KMS-11 (cell line): ENCODE results near the gene LARP4B.

Experiments used
- H2AFZ ChIP-seq: fragments of 200-600 bp; sonication (generic); 2 replicates; pipeline ENCODE4 v1.6.1; 2016; ENCODE audit warnings: antibody characterized with exemption, mixed run types, low read depth
- H3K27ac ChIP-seq: fragments of 200-600 bp; sonication (generic); 2 replicates; pipeline ENCODE4 v1.6.1; 2016; ENCODE audit warnings: mild to moderate bottlenecking, mixed run types
- H3K27me3 ChIP-seq: fragments of 200-600 bp; sonication (generic); 2 replicates; pipeline ENCODE4 v1.6.1; 2017; ENCODE audit warnings: mild to moderate bottlenecking, low read depth, mixed run types, moderate library complexity; ENCODE audit not compliant: insufficient read depth
- H3K36me3 ChIP-seq: fragments of 200-600 bp; sonication (generic); 2 replicates; pipeline ENCODE4 v1.6.1; 2017; ENCODE audit warnings: mild to moderate bottlenecking, mixed run types; ENCODE audit not compliant: insufficient read depth
- H3K4me1 ChIP-seq: fragments of 200-600 bp; sonication (generic); 2 replicates; pipeline ENCODE4 v1.6.1; 2016; ENCODE audit warnings: mild to moderate bottlenecking, low read depth, mixed run types; ENCODE audit not compliant: poor library complexity, severe bottlenecking
- H3K4me2 ChIP-seq: fragments of 200-600 bp; sonication (generic); 2 replicates; pipeline ENCODE4 v1.7.0; 2016; ENCODE audit warnings: mild to moderate bottlenecking, mixed run types
- H3K4me3 ChIP-seq: fragments of 200-600 bp; sonication (generic); IDR thresholded peaks from 2 replicates; pipeline ENCODE4 v1.6.1; 2017; ENCODE audit warnings: low read depth, low read length, mixed read lengths; ENCODE audit not compliant: insufficient read depth
- H3K79me2 ChIP-seq: fragments of 200-600 bp; sonication (generic); 2 replicates; pipeline ENCODE4 v1.6.1; 2016; ENCODE audit warnings: low read depth, mixed run types; ENCODE audit not compliant: insufficient read depth
- H3K9ac ChIP-seq: fragments of 200-600 bp; sonication (generic); 2 replicates; pipeline ENCODE4 v1.6.1; 2016; ENCODE audit warnings: mild to moderate bottlenecking, mixed run types
- H4K20me1 ChIP-seq: fragments of 200-600 bp; sonication (generic); 2 replicates; pipeline ENCODE4 v1.6.1; 2016; ENCODE audit warnings: mild to moderate bottlenecking, mixed run types; ENCODE audit not compliant: insufficient read depth
- CTCF ChIP-seq: fragments of 200-600 bp; sonication (generic); conservative IDR thresholded peaks from 2 replicates; pipeline ENCODE4 v1.6.1; 2017; ENCODE audit warnings: low read depth, mild to moderate bottlenecking, antibody characterized with exemption, low read length, moderate library complexity, mixed read lengths

Gene LARP4B

DNA sequence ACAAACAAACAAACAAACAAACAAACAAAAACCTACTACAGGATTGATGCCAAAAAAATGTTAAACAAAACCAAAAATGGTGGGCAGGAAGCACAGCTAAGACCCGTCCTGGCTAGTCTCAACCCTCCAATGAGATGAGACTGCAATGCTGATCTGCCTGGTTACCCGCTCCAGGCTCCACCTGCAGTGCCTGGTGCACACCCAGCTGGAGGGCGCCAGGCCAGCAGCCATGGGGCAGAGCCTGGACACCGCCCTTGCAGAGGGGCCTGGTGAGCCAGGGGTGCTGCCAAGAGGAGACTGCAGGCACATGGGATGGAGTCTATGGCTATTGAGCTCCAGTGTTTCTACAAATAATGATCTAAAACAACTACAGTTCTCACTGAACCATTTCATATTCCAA is 107.0 kb downstream of the LARP4B start:
- Histone ChIP-seq H4K20me1 (no peaks in the 10 kb centered on the region), H3K36me3 (peaks cover 16% of the 10 kb centered on the region; the same call in 1 of the 2 replicates), H3K27me3 (no peaks in the 10 kb centered on the region), H3K4me1 (no peaks in the 10 kb centered on the region), H3K9ac (no peak overlapping the region), H3K4me2 (no peak overlapping the region), H3K27ac (no peak overlapping the region), H3K4me3 (no peak overlapping the region), H2AFZ (no peak overlapping the region), H3K79me2 (no peaks in the 10 kb centered on the region; the same call in 1 of the 2 replicates)
- TF ChIP-seq CTCF, result no peak

DNA sequence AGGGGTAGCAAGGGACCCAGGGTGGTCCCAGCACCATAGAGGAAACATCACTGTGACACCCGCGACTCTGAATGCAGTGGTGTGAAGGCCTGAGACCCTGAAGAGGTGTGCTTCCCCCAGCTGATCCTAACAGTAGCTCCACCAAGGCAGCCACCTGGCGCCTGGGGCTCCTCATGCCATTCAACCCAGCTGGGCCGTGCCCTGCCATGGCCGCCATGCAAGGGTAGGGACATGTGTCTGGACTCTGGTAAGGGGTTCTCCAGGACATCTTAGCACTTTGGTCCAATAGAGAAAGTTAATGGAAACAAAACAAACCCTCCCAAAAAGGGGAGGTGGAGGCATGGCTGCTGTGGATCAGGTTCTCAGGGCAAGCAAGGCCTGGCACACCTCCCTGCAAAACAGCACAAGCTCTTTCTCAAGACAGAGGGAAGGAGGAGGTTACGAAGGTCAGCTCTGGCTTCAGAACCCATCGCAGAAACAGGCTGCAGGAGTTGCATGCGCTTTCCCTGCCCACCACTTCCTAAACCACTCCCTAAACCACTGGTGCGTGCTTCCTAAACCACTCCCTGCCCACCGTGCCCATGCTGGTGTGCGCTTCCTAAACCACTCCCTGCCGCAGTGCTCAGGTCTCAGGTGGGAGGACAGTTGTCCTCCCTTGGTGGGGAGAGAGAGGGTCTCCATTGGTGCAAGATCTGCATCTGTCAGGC is 108.7 kb downstream of the LARP4B start:
- Histone ChIP-seq H3K4me2 (no peak overlapping the region), H3K27ac (no peak overlapping the region), H3K4me3 (no peak overlapping the region), H3K36me3 (peaks cover 12% of the 10 kb centered on the region; the same call in 1 of the 2 replicates), H2AFZ (no peak overlapping the region), H3K4me1 (no peaks in the 10 kb centered on the region), H4K20me1 (no peaks in the 10 kb centered on the region), H3K79me2 (no peaks in the 10 kb centered on the region; the same call in 1 of the 2 replicates), H3K9ac (no peak overlapping the region), H3K27me3 (no peaks in the 10 kb centered on the region)
- no peak for TF ChIP-seq CTCF

- Histone ChIP-seq H2AFZ (no peak overlapping the region), H4K20me1 (no peaks in the 10 kb centered on the region), H3K9ac (no peak overlapping the region), H3K27me3 (no peaks in the 10 kb centered on the region), H3K4me2 (no peak overlapping the region), H3K4me1 (no peaks in the 10 kb centered on the region), H3K4me3 (no peak overlapping the region), H3K27ac (no peak overlapping the region), H3K36me3 (peaks cover 12% of the 10 kb centered on the region; the same call in 1 of the 2 replicates), H3K79me2 (no peaks in the 10 kb centered on the region; the same call in 1 of the 2 replicates)
- TF ChIP-seq CTCF, result no peak
These were observed 109.3 kb downstream of the LARP4B start for GRCh38 chr10:822197-822596.

DNA sequence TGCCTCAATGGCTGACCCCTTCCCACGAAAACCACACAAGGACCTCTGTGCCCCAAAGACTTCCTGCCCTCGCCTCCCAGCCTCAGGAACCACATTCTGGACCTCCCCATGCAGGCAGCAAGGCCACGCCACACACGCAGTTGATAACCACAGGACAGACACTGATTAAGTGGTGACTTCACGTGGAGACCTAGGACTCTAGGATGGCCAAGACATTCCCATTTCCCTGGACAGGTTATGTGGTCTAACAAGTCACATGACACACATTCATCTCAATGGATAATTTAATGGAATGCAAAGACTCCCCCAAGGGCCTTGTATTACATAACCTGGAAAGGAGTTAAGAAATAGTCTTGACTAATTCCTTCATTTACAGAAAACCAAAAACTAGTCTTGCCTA is 110.2 kb downstream of the LARP4B start:
- H3K27me3 ChIP-seq, result no peaks in the 10 kb centered on the region
- H2AFZ ChIP-seq, result no peak overlapping the region
- no peak overlapping the region for H3K4me2 ChIP-seq
- peaks cover 16% of the 10 kb centered on the region; the same call in 1 of the 2 replicates for H3K36me3 ChIP-seq
- no peaks in the 10 kb centered on the region for H3K79me2 ChIP-seq
- no peak overlapping the region for H3K9ac ChIP-seq
- no peaks in the 10 kb centered on the region for H4K20me1 ChIP-seq
- no peaks in the 10 kb centered on the region for H3K4me1 ChIP-seq
- H3K4me3 ChIP-seq, result no peak overlapping the region
- no peak overlapping the region for H3K27ac ChIP-seq
- no peak for TF ChIP-seq CTCF
